ENCODE results near the gene CTRL. TPM values are rescaled to one million over a fixed set of nuclear protein-coding genes. Genes with fewer than 3 reads are reported as not detected.
A peak's percentile ranks its signal among the peaks of the same experiment; 100 is the strongest.

The CTRL gene
- total RNA-seq, 2 donors from 2014 or later = 0.66 to 2.3 TPM

- H3K27me3 ChIP-seq (ENCODE audit: control insufficient read depth, insufficient read depth, low read length, poor library complexity, severe bottlenecking) = no peaks in the 10 kb centered on the region
- 41 to 59% methylated on average over 9 to 18 of the region's 18 CpGs for WGBS, 2 experiments (ENCODE audit: insufficient coverage in 1 of 2, insufficient read length in 1 of 2)
- Mint-ChIP-seq H3K4me3 (peak overlapping the region; percentile 81), H3K27me3 (ENCODE audit: insufficient read depth) (peaks cover 15% of the 10 kb centered on the region), H3K4me1 (peaks cover 21% of the 10 kb centered on the region), H3K9me3 (no peaks in the 10 kb centered on the region), H3K27ac (peak overlapping the region; percentile 81), H3K36me3 (ENCODE audit: low read depth) (peaks cover 8% of the 10 kb centered on the region)
- H3K4me1 ChIP-seq (ENCODE audit: control insufficient read depth, insufficient read depth, low read length) = peaks cover 16% of the 10 kb centered on the region
- peak overlapping the region; percentile 95 for H3K4me3 ChIP-seq (ENCODE audit: low read length)
- DNase-seq = peak; percentile 70
- peaks cover 14% of the 10 kb centered on the region for H3K36me3 ChIP-seq (ENCODE audit: control insufficient read depth, insufficient read depth, low read length)
- peak overlapping the region; percentile 76 for H3K9ac ChIP-seq (ENCODE audit: extremely low read depth, low read length, poor library complexity, severe bottlenecking)
- H3K9me3 ChIP-seq (ENCODE audit: control insufficient read depth, low read length) = no peaks in the 10 kb centered on the region
- no peak overlapping the region for H3K27ac ChIP-seq (ENCODE audit: low read depth, low read length)
- TF ChIP-seq, protein P1, sequence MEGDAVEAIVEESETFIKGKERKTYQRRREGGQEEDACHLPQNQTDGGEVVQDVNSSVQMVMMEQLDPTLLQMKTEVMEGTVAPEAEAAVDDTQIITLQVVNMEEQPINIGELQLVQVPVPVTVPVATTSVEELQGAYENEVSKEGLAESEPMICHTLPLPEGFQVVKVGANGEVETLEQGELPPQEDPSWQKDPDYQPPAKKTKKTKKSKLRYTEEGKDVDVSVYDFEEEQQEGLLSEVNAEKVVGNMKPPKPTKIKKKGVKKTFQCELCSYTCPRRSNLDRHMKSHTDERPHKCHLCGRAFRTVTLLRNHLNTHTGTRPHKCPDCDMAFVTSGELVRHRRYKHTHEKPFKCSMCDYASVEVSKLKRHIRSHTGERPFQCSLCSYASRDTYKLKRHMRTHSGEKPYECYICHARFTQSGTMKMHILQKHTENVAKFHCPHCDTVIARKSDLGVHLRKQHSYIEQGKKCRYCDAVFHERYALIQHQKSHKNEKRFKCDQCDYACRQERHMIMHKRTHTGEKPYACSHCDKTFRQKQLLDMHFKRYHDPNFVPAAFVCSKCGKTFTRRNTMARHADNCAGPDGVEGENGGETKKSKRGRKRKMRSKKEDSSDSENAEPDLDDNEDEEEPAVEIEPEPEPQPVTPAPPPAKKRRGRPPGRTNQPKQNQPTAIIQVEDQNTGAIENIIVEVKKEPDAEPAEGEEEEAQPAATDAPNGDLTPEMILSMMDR (conservative IDR thresholded peaks at IDR 0.05) = no peak
Measured at GRCh38 chr16:67967183-67967957, 35.7 kb upstream of the CTRL start.

- Histone ChIP-seq H3K27me3 (ENCODE audit: control insufficient read depth, insufficient read depth, low read length, poor library complexity, severe bottlenecking) (no peaks in the 10 kb centered on the region), H3K9ac (ENCODE audit: extremely low read depth, low read length, poor library complexity, severe bottlenecking) (no peak overlapping the region), H3K4me3 (ENCODE audit: low read length) (peak overlapping the region; percentile 95), H3K36me3 (ENCODE audit: control insufficient read depth, insufficient read depth, low read length) (peaks cover 20% of the 10 kb centered on the region), H3K9me3 (ENCODE audit: control insufficient read depth, low read length) (no peaks in the 10 kb centered on the region), H3K27ac (ENCODE audit: low read depth, low read length) (no peak overlapping the region), H3K4me1 (ENCODE audit: control insufficient read depth, insufficient read depth, low read length) (peaks cover 16% of the 10 kb centered on the region)
- no peak overlapping the region for H3K27ac Mint-ChIP-seq
- no peaks in the 10 kb centered on the region for H3K9me3 Mint-ChIP-seq
- H3K36me3 Mint-ChIP-seq (ENCODE audit: low read depth) = peaks cover 14% of the 10 kb centered on the region
- TF ChIP-seq, protein P1 (conservative IDR thresholded peaks at IDR 0.05) = no peak
- peaks cover 21% of the 10 kb centered on the region for H3K4me1 Mint-ChIP-seq
- peak overlapping the region; percentile 81 for H3K4me3 Mint-ChIP-seq
- 75 to 77% methylated on average over 1 to 3 of the region's 3 CpGs for WGBS, 2 experiments (ENCODE audit: insufficient coverage in 1 of 2, insufficient read length in 1 of 2)
- DNase-seq = peak; percentile 84
- peaks cover 15% of the 10 kb centered on the region for H3K27me3 Mint-ChIP-seq (ENCODE audit: insufficient read depth)
Measured at GRCh38 chr16:67966549-67967182, 35.0 kb upstream of the CTRL start.

GRCh38 chr16:67965668-67966548, 34.2 kb upstream of the CTRL start:
- Histone ChIP-seq H3K9me3 (ENCODE audit: control insufficient read depth, low read length) (no peaks in the 10 kb centered on the region), H3K9ac (ENCODE audit: extremely low read depth, low read length, poor library complexity, severe bottlenecking) (no peak overlapping the region), H3K4me1 (ENCODE audit: control insufficient read depth, insufficient read depth, low read length) (peaks cover 16% of the 10 kb centered on the region), H3K4me3 (ENCODE audit: low read length) (no peak overlapping the region), H3K36me3 (ENCODE audit: control insufficient read depth, insufficient read depth, low read length) (peaks cover 28% of the 10 kb centered on the region), H3K27me3 (ENCODE audit: control insufficient read depth, insufficient read depth, low read length, poor library complexity, severe bottlenecking) (no peaks in the 10 kb centered on the region), H3K27ac (ENCODE audit: low read depth, low read length) (peak overlapping the region; percentile 52)
- H3K27ac Mint-ChIP-seq = no peak overlapping the region
- TF ChIP-seq, protein P1 (conservative IDR thresholded peaks at IDR 0.05) = no peak
- H3K4me1 Mint-ChIP-seq = peaks cover 21% of the 10 kb centered on the region
- H3K9me3 Mint-ChIP-seq = no peaks in the 10 kb centered on the region
- 91 to 95% methylated on average over 8 to 11 of the region's 11 CpGs for WGBS, 2 experiments (ENCODE audit: insufficient coverage in 1 of 2, insufficient read length in 1 of 2)
- peaks cover 21% of the 10 kb centered on the region for H3K36me3 Mint-ChIP-seq (ENCODE audit: low read depth)
- DNase-seq = no peak
- H3K4me3 Mint-ChIP-seq = no peak overlapping the region
- peaks cover 11% of the 10 kb centered on the region for H3K27me3 Mint-ChIP-seq (ENCODE audit: insufficient read depth)
